HepG2 (cell line): ENCODE data around the gene ZFP37. TPM values are rescaled to one million over a fixed set of nuclear protein-coding genes. Genes with fewer than 3 reads are reported as not detected.

Experiments used
- ATAC-seq: fragments of 200-7000 bp; cut with Tn5 transposase; 3 replicates; pipeline ENCODE4 v1.9.1; 2020; ENCODE audit warnings: mild to moderate bottlenecking, moderate library complexity
- BruUV-seq: library from RNA; stranded (reverse); fragments of 400-500 nt; replicated peaks from 2 replicates; lab custom pipeline; 2021; lab: Mats Ljungman, UMichigan
- CTCF ChIA-PET: fragments of 300-600 bp; formaldehyde crosslinking; extraction: SDS; loops from one replicate; lab custom pipeline; 2021; ENCODE audit warnings: low total read pairs, inconsistent platforms, low intra/inter-chr PET ratio; lab: Yijun Ruan, JAX
- POLR2A ChIA-PET: fragments of 350-600 bp; sonication (Branson Sonifier 250); formaldehyde crosslinking; loops from one replicate; lab custom pipeline; 2020; ENCODE audit warnings: antibody characterized with exemption, inconsistent platforms; lab: Yijun Ruan, JAX
- DNase-seq: peaks from one replicate; pipeline ENCODE4 v3.0.0-alpha.2; 2015; ENCODE audit warnings: low spot score
- FAIRE-seq: peaks from 3 replicates; lab custom pipeline; 2011; peaks lifted over from hg19 to GRCh38; lab: Jason Lieb, UNC
- H2AFZ ChIP-seq: one replicate; pipeline ENCODE4 v1.6.1; 2011; ENCODE audit warnings: low read length, inconsistent platforms
- H3K27ac ChIP-seq: fragments of 300-600 bp; 3 replicates; pipeline ENCODE4 v1.8.0; 2011; ENCODE audit warnings: mixed run types, mild to moderate bottlenecking, mixed read lengths, low read length, inconsistent platforms; ENCODE audit not compliant: insufficient read depth; ENCODE audit errors: extremely low read length
- H3K27me3 ChIP-seq, 2 experiments: fragments of 200-600 bp in 1 of 2; 2 replicates in 1 of 2; 3 replicates in 1 of 2; pipeline versions ENCODE4 v1.6.0 to v1.8.0; 2011; ENCODE audit warnings: low read length in 2 of 2, mild to moderate bottlenecking in 2 of 2, moderate library complexity in 2 of 2, inconsistent platforms in 1 of 2; ENCODE audit not compliant: insufficient read depth in 2 of 2, control insufficient read depth in 1 of 2
- H3K36me3 ChIP-seq, 2 experiments: fragments of 200-600 bp in 1 of 2; replicated peaks in 1 of 2; 2 replicates in 1 of 2; 3 replicates in 1 of 2; pipeline versions ENCODE4 v1.5.1 to v1.8.0; 2011; ENCODE audit warnings: low read length in 2 of 2, inconsistent platforms in 1 of 2; ENCODE audit not compliant: insufficient read depth in 2 of 2, control insufficient read depth in 1 of 2
- H3K4me1 ChIP-seq: 2 replicates; pipeline ENCODE4 v1.5.1; 2012; ENCODE audit warnings: low read length, inconsistent platforms; ENCODE audit not compliant: insufficient read depth
- H3K4me2 ChIP-seq: 2 replicates; pipeline ENCODE4 v1.6.0; 2011; ENCODE audit warnings: low read depth, low read length, inconsistent platforms
- H3K4me3 ChIP-seq, 3 experiments: fragments of 200-600 bp in 1 of 3; sonication (generic), shearing (Covaris generic) in 1 of 3; replicated peaks in 1 of 3; 2 replicates each; pipeline ENCODE4 v1.5.1; 2011 to 2016; ENCODE audit warnings: low read length in 3 of 3, inconsistent platforms in 2 of 3, low read depth in 2 of 3, mild to moderate bottlenecking in 2 of 3, control low read depth in 1 of 3, mixed read lengths in 1 of 3; ENCODE audit not compliant: insufficient read depth in 1 of 3
- H3K79me2 ChIP-seq: one replicate; pipeline ENCODE4 v1.6.1; 2011; ENCODE audit warnings: low read length, inconsistent platforms; ENCODE audit not compliant: insufficient read depth
- H3K9ac ChIP-seq: 2 replicates; pipeline ENCODE4 v1.6.0; 2011; ENCODE audit warnings: mild to moderate bottlenecking, low read depth, low read length, inconsistent platforms; ENCODE audit not compliant: insufficient read depth
- H3K9me3 ChIP-seq: 2 replicates; pipeline ENCODE4 v1.5.1; 2012; ENCODE audit warnings: mild to moderate bottlenecking, low read length
- H4K20me1 ChIP-seq: 2 replicates; pipeline ENCODE4 v1.6.0; 2011; ENCODE audit warnings: inconsistent platforms, mild to moderate bottlenecking, low read length, moderate library complexity; ENCODE audit not compliant: insufficient read depth
- HNRNPK ChIP-seq: fragments of 200-400 bp; formaldehyde crosslinking; IDR thresholded peaks from 2 replicates; pipeline ENCODE4 v1.6.1; 2018; ENCODE audit warnings: low read length, low read depth, moderate library complexity, mild to moderate bottlenecking; ENCODE audit not compliant: poor library complexity, severe bottlenecking
- HOXA7 ChIP-seq: sonication (generic); formaldehyde crosslinking; IDR thresholded peaks from 2 replicates; pipeline ENCODE4 v1.8.1; 2022; ENCODE audit warnings: mild to moderate bottlenecking, missing genetic modification reagents, moderate library complexity
- JUN ChIP-seq: sonication (generic); formaldehyde crosslinking; IDR thresholded peaks from 2 replicates; pipeline ENCODE4 v1.4.0; 2020; ENCODE audit warnings: mild to moderate bottlenecking, missing genetic modification reagents
- KLF12 ChIP-seq: sonication (generic); formaldehyde crosslinking; IDR thresholded peaks from 2 replicates; pipeline ENCODE4 v1.4.0; 2020; ENCODE audit warnings: missing genetic modification reagents, borderline replicate concordance
- NFRKB ChIP-seq: fragments of 450-650 bp; IDR thresholded peaks from 2 replicates; pipeline ENCODE4 v1.6.1; 2017
- PLRG1 ChIP-seq: fragments of 450-650 bp; conservative IDR thresholded peaks from 2 replicates; pipeline ENCODE4 v1.6.1; 2016
- ZNF12 ChIP-seq: sonication (generic); formaldehyde crosslinking; IDR thresholded peaks from 2 replicates; pipeline ENCODE4 v1.5.0; 2020; ENCODE audit warnings: missing genetic modification reagents
- ZNF121 ChIP-seq: sonication (generic); formaldehyde crosslinking; IDR thresholded peaks from 2 replicates; pipeline ENCODE4 v1.5.0; 2020; ENCODE audit warnings: mild to moderate bottlenecking, missing genetic modification reagents
- ZNF143 ChIP-seq: sonication (generic); formaldehyde crosslinking; IDR thresholded peaks from 2 replicates; pipeline ENCODE4 v1.4.0; 2020; ENCODE audit warnings: missing genetic modification reagents
- ZNF292 ChIP-seq: sonication (generic); formaldehyde crosslinking; IDR thresholded peaks from 2 replicates; pipeline ENCODE4 v1.8.1; 2022; ENCODE audit warnings: mild to moderate bottlenecking, low read depth, missing genetic modification reagents, borderline replicate concordance
- ZNF510 ChIP-seq: sonication (generic); formaldehyde crosslinking; IDR thresholded peaks from 2 replicates; pipeline ENCODE4 v1.4.0; 2020; ENCODE audit warnings: low read depth, mild to moderate bottlenecking, missing genetic modification reagents
- ZNF567 ChIP-seq: sonication (generic); formaldehyde crosslinking; IDR thresholded peaks from 2 replicates; pipeline ENCODE4 v1.8.1; 2023; ENCODE audit warnings: mild to moderate bottlenecking, missing genetic modification reagents, borderline replicate concordance
- ZNF883 ChIP-seq: sonication (generic); formaldehyde crosslinking; IDR thresholded peaks from 2 replicates; pipeline ENCODE4 v1.5.1; 2020; ENCODE audit warnings: mild to moderate bottlenecking, missing genetic modification reagents; ENCODE audit errors: not compliant biosample characterization
- ZSCAN21 ChIP-seq: sonication (generic); formaldehyde crosslinking; IDR thresholded peaks from 2 replicates; pipeline ENCODE4 v1.8.0; 2022; ENCODE audit warnings: mild to moderate bottlenecking, missing genetic modification reagents, moderate library complexity, borderline replicate concordance
- WGBS: methylation state at CpG from one replicate; pipeline ENCODE4 v1.1.6; 2017; ENCODE audit warnings: low lambda C conversion rate; 5-methylcytosine and 5-hydroxymethylcytosine counted together
- in situ Hi-C: cut with HindIII; loops from 2 replicates; pipeline ENCODE4 v1.10.0; 2017; ENCODE audit warnings: low pct_unique_long_range_greater_than_20kb; ENCODE audit not compliant: extremely low pct_ligation_motif_present
- intact Hi-C: fragments of 100-400 bp; cut with micrococcal nuclease; formaldehyde crosslinking; loops from one replicate; pipeline ENCODE4 v1.10.0; 2022; ENCODE audit not compliant: unreplicated experiment
- polyA plus RNA-seq, 8 experiments: library from polyadenylated mRNA; depleted of rRNA in 3 of 8; stranded (reverse) in 7 of 8; unstranded in 1 of 8; fragments of >200 nt; fragmentation: Illumina TruSeq in 4 of 8; extraction: Trizol in 4 of 8; gene quantifications; 2 replicates each; pipeline versions ENCODE4 v1.2.1 to v1.2.3, GENCODE V29; 2011 to 2016; ENCODE audit warnings: low read depth in 4 of 8, missing spikeins in 1 of 8, mixed read lengths in 1 of 8; ENCODE audit not compliant: insufficient read depth in 1 of 8
- total RNA-seq, 5 experiments: library from RNA; depleted of rRNA; stranded (reverse); fragments of >200 nt; fragmentation: Illumina TruSeq; extraction: Trizol; gene quantifications; 2 replicates each; pipeline ENCODE4 v1.2.3, GENCODE V29; 2016; ENCODE audit warnings: low read depth in 1 of 5
- TF ChIP-seq, protein P1 (sequence below): sonication (generic); formaldehyde crosslinking; IDR thresholded peaks from 2 replicates; pipeline ENCODE4 v1.9.0; 2022; ENCODE audit warnings: low read depth, missing genetic modification reagents
- TF ChIP-seq, protein P2 (sequence below): sonication (generic); formaldehyde crosslinking; IDR thresholded peaks from 2 replicates; pipeline ENCODE4 v1.4.0; 2020; ENCODE audit warnings: missing genetic modification reagents, borderline replicate concordance

Gene ZFP37
- total and polyA plus RNA-seq, 2 of the 13 experiments (the other 11 are each of a cell fraction or from before 2014, with no cell fraction given), result 1.1 to 3.7 TPM

DNA sequence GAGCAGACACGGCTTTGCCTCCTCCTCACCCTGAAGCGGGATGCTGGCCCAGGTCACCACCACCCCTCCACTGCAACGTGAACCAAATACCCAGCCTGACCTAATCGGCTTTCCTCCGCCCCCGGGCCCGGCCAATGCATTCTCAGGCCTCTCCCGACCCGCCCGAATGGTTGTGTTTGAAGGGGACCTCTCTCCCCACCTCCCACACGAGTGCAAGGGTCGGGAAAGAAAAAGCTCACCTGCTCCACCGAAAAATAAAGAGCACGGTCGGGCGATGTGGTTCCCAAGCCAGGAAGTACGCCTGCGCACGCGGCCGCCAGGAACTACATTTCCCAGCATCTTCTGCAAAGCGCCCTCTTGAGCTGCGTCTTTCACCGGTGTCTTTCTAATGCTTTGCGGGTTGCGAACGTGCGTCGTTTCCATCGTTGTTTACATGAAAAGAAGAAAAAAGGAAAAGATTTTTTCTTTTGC lies 44.6 kb downstream of the ZFP37 start, which contains the start of gene ZNF883 (continued):
- TF ChIP-seq HOXA7 (CRISPR knock-in tag) (no peak), ZNF12 (CRISPR knock-in tag) (0 out of 2 replicates have a peak, but pooled peaks have one; percentile 51), ZNF143 (CRISPR knock-in tag) (peak; percentile 95), ZNF292 (CRISPR knock-in tag) (no peak)

DNA sequence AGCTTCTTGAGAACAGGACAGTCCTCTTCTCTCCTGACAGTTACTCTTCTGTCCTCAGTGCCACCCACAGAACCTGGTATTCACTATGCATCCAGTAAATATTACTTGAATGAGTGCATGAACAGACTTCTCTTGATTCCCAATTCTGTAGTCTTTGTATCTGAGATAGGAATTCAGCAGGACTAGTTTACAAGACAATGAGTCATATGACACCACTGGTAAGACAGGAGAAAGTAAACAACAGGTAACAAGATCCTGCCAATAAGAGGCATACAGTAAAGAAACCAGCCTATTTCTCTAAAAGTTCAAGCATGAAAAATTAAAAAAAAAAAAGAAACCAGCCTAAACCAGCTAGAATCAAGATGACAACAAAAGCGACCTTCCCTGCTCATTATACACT lies 50.7 kb downstream of the ZFP37 start:
- no peak overlapping the region for H3K4me3 ChIP-seq
- 52% methylated on average over 1 of the region's 1 CpG for WGBS
- H3K9ac ChIP-seq, result no peak overlapping the region
- peaks cover 3 to 18% of the 10 kb centered on the region in 2 experiments; a peak in 4 of 5 replicates for H3K36me3 ChIP-seq
- peaks cover 67% of the 10 kb centered on the region for H3K9me3 ChIP-seq
- no peaks in the 10 kb centered on the region for H4K20me1 ChIP-seq
- FAIRE-seq (no peak), ATAC-seq (no peak)
- no peak overlapping the region for H2AFZ ChIP-seq
- in situ Hi-C loops, result no loop called here
- CTCF ChIA-PET, result no interaction called here
- intact Hi-C loops, result no loop called here
- no peaks in the 10 kb centered on the region for H3K4me1 ChIP-seq
- no peak overlapping the region for H3K27ac ChIP-seq
- TF ChIP-seq PLRG1 (no peak), ZNF883 (CRISPR knock-in tag) (no peak), ZNF510 (no peak), KLF12 (CRISPR knock-in tag) (no peak), JUN (CRISPR knock-in tag) (no peak), ZNF121 (CRISPR knock-in tag) (no peak), ZNF567 (CRISPR knock-in tag) (no peak), NFRKB (no peak), ZSCAN21 (CRISPR knock-in tag) (no peak), HNRNPK (no peak)
- TF ChIP-seq, protein P1, sequence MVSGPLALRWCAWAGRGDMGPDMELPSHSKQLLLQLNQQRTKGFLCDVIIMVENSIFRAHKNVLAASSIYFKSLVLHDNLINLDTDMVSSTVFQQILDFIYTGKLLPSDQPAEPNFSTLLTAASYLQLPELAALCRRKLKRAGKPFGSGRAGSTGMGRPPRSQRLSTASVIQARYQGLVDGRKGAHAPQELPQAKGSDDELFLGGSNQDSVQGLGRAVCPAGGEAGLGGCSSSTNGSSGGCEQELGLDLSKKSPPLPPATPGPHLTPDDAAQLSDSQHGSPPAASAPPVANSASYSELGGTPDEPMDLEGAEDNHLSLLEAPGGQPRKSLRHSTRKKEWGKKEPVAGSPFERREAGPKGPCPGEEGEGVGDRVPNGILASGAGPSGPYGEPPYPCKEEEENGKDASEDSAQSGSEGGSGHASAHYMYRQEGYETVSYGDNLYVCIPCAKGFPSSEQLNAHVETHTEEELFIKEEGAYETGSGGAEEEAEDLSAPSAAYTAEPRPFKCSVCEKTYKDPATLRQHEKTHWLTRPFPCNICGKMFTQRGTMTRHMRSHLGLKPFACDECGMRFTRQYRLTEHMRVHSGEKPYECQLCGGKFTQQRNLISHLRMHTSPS (CRISPR knock-in tag), result no peak
- TF ChIP-seq, protein P2, sequence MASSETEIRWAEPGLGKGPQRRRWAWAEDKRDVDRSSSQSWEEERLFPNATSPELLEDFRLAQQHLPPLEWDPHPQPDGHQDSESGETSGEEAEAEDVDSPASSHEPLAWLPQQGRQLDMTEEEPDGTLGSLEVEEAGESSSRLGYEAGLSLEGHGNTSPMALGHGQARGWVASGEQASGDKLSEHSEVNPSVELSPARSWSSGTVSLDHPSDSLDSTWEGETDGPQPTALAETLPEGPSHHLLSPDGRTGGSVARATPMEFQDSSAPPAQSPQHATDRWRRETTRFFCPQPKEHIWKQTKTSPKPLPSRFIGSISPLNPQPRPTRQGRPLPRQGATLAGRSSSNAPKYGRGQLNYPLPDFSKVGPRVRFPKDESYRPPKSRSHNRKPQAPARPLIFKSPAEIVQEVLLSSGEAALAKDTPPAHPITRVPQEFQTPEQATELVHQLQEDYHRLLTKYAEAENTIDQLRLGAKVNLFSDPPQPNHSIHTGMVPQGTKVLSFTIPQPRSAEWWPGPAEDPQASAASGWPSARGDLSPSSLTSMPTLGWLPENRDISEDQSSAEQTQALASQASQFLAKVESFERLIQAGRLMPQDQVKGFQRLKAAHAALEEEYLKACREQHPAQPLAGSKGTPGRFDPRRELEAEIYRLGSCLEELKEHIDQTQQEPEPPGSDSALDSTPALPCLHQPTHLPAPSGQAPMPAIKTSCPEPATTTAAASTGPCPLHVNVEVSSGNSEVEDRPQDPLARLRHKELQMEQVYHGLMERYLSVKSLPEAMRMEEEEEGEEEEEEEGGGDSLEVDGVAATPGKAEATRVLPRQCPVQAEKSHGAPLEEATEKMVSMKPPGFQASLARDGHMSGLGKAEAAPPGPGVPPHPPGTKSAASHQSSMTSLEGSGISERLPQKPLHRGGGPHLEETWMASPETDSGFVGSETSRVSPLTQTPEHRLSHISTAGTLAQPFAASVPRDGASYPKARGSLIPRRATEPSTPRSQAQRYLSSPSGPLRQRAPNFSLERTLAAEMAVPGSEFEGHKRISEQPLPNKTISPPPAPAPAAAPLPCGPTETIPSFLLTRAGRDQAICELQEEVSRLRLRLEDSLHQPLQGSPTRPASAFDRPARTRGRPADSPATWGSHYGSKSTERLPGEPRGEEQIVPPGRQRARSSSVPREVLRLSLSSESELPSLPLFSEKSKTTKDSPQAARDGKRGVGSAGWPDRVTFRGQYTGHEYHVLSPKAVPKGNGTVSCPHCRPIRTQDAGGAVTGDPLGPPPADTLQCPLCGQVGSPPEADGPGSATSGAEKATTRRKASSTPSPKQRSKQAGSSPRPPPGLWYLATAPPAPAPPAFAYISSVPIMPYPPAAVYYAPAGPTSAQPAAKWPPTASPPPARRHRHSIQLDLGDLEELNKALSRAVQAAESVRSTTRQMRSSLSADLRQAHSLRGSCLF (CRISPR knock-in tag), result no peak
- TF ChIP-seq, all 625 proteins: peak for 0
- Histone ChIP-seq H3K4me2 (no peak overlapping the region), H3K27me3 (no peaks in the 10 kb centered on the region), H3K79me2 (no peaks in the 10 kb centered on the region)
- no peak for DNase-seq
- BruUV-seq, result no TSS peak
- POLR2A ChIA-PET, result no interaction called here
